ENCODE measurements around the gene PPAN. TPM values are rescaled to one million over a fixed set of nuclear protein-coding genes. Genes with fewer than 3 reads are reported as not detected.

Gene PPAN
- total RNA-seq, 4 donors from 2014 or later, result 11.7 to 147 (median 24.7) TPM

GRCh38 chr19:10141479-10141878 lies 35.3 kb downstream of the PPAN start:
- H3K9me3 ChIP-seq, result no peaks in the 10 kb centered on the region
- TF ChIP-seq CTCF (IDR thresholded peaks at IDR 0.05) (no peak), POLR2A (IDR thresholded peaks at IDR 0.05) (no peak)
- no peaks in the 10 kb centered on the region for H3K27me3 ChIP-seq
- no peak for DNase-seq
- H3K36me3 ChIP-seq, result peaks cover 0 to 92% (median 3%) of the 10 kb centered on the region in 3 donors
- no peak overlapping the region for H3K4me3 ChIP-seq
- H3K27ac ChIP-seq, result peak overlapping the region in 1 of 4 donors; percentile 66
- peaks cover 0 to 3% (median 0%) of the 10 kb centered on the region in 4 donors for H3K4me1 ChIP-seq

GRCh38 chr19:10141973-10142372 lies 35.8 kb downstream of the PPAN start:
- DNase-seq, result no peak
- no peak overlapping the region for H3K4me3 ChIP-seq
- TF ChIP-seq CTCF (IDR thresholded peaks at IDR 0.05) (no peak), POLR2A (IDR thresholded peaks at IDR 0.05) (no peak)
- peak overlapping the region; percentile 52 to 80 (median 59) for H3K27ac ChIP-seq
- peaks cover 0 to 92% (median 3%) of the 10 kb centered on the region in 3 donors for H3K36me3 ChIP-seq
- H3K9me3 ChIP-seq, result no peaks in the 10 kb centered on the region
- H3K4me1 ChIP-seq, result peaks cover 0 to 3% (median 0%) of the 10 kb centered on the region in 4 donors
- H3K27me3 ChIP-seq, result no peaks in the 10 kb centered on the region

- TF ChIP-seq POLR2A (IDR thresholded peaks at IDR 0.05) (no peak), CTCF (IDR thresholded peaks at IDR 0.05) (peak in 1 of 6 experiments; percentile 30)
- no peaks in the 10 kb centered on the region for H3K27me3 ChIP-seq
- no peaks in the 10 kb centered on the region for H3K9me3 ChIP-seq
- no peak overlapping the region for H3K4me3 ChIP-seq
- H3K36me3 ChIP-seq, result peaks cover 0 to 91% (median 3%) of the 10 kb centered on the region in 3 donors
- DNase-seq, result peak in 2 of 3 donors; percentile 51 to 69
- H3K27ac ChIP-seq, result peak overlapping the region; percentile 66 to 80 (median 73)
- H3K4me1 ChIP-seq, result peaks cover 0 to 3% (median 0%) of the 10 kb centered on the region in 4 donors
Measured at GRCh38 chr19:10142701-10143375, 36.7 kb downstream of the PPAN start.

GRCh38 chr19:10143681-10144080 lies 37.5 kb downstream of the PPAN start:
- Histone ChIP-seq H3K27me3 (no peaks in the 10 kb centered on the region), H3K9me3 (no peaks in the 10 kb centered on the region), H3K4me3 (no peak overlapping the region), H3K27ac (peak overlapping the region; percentile 25 to 80 (median 70)), H3K36me3 (peaks cover 0 to 86% (median 3%) of the 10 kb centered on the region in 3 donors), H3K4me1 (peaks cover 0 to 3% (median 0%) of the 10 kb centered on the region in 4 donors)
- DNase-seq, result peak in 1 of 3 donors; percentile 23
- no peak for TF ChIP-seq CTCF (IDR thresholded peaks at IDR 0.05)

GRCh38 chr19:10144361-10144760 lies 38.2 kb downstream of the PPAN start:
- Histone ChIP-seq H3K4me1 (peaks cover 0 to 3% (median 0%) of the 10 kb centered on the region in 4 donors), H3K9me3 (no peaks in the 10 kb centered on the region), H3K27me3 (no peaks in the 10 kb centered on the region), H3K36me3 (peaks cover 0 to 88% (median 3%) of the 10 kb centered on the region in 3 donors), H3K4me3 (no peak overlapping the region), H3K27ac (peak overlapping the region in 1 of 4 donors; percentile 66)
- TF ChIP-seq CTCF (IDR thresholded peaks at IDR 0.05), result no peak
- no peak for TF ChIP-seq POLR2A (IDR thresholded peaks at IDR 0.05)
- DNase-seq, result no peak

All from Peyer's patch (tissue), 4 donors.